Psoas muscle (tissue), 8 donors: Measurements from ENCODE around the gene FPR3. TPM values are rescaled to one million over a fixed set of nuclear protein-coding genes. Genes with fewer than 3 reads are reported as not detected.
A peak's percentile ranks its signal among the peaks of the same experiment; 100 is the strongest.

Experiments used
- ATAC-seq, 4 donors: fragments of 200-7000 bp; cut with Tn5 transposase; one replicate each; pipeline ENCODE4 v1.9.1; 2020; ENCODE audit warnings: moderate library complexity in 3 of 4, mild to moderate bottlenecking in 2 of 4
- DNase-seq, 2 donors: peaks; one replicate each; pipeline ENCODE4 v3.0.0-alpha.2; 2020
- H3K27ac ChIP-seq: fragments of 200-600 bp; one replicate; pipeline ENCODE4 v1.8.0; 2022
- H3K27me3 ChIP-seq, 3 donors: fragments of 200-600 bp in 1 of 3; one replicate each; pipeline versions ENCODE4 v1.6.1 to v1.8.0; 2013 to 2022; ENCODE audit warnings: low read length in 2 of 3, mild to moderate bottlenecking in 2 of 3, moderate library complexity in 1 of 3; ENCODE audit not compliant: insufficient read depth in 3 of 3
- H3K36me3 ChIP-seq, 2 donors: fragments of 200-600 bp in 1 of 2; one replicate each; pipeline versions ENCODE4 v1.6.1 to v1.8.0; 2013 to 2022; ENCODE audit warnings: low read depth in 1 of 2, mild to moderate bottlenecking in 1 of 2, moderate library complexity in 1 of 2; ENCODE audit not compliant: insufficient read depth in 1 of 2
- H3K4me1 ChIP-seq: fragments of 200-600 bp; one replicate; pipeline ENCODE4 v1.8.0; 2022
- H3K4me3 ChIP-seq: fragments of 200-600 bp; one replicate; pipeline ENCODE4 v1.8.0; 2022; ENCODE audit warnings: mild to moderate bottlenecking
- H3K9me3 ChIP-seq: fragments of 200-600 bp; one replicate; pipeline ENCODE4 v1.8.0; 2022
- WGBS, 3 donors: extraction: QIAGEN DNeasy Blood & Tissue Kit; methylation state at CpG; one replicate each; pipeline versions ENCODE4 v1.1.6 to v1.1.7; 2013; 5-methylcytosine and 5-hydroxymethylcytosine counted together
- intact Hi-C, 2 donors: fragments of 100-400 bp; cut with DNase I; formaldehyde crosslinking; loops; one replicate each; pipeline versions ENCODE4 v1.11.0 to v1.14.2; 2022
- polyA plus RNA-seq, 3 donors: library from polyadenylated mRNA; stranded (reverse); fragments of 200-250 nt; gene quantifications; one replicate each; pipeline ENCODE4 v1.2.3, GENCODE V29; 2013
- total RNA-seq, 4 donors: library from RNA; stranded (reverse); fragmentation: NEBNext Ultra II Directional in 2 of 4; extraction: Animal tissue kit (Norgen Biotek cat#: 25700) in 2 of 4; gene quantifications; one replicate each; pipeline versions ENCODE4 v1.2.1 to v1.2.4, GENCODE V29; 2021 to 2023
- TF ChIP-seq, protein P1 (sequence below): fragments of 200-600 bp; IDR thresholded peaks from one replicate; pipeline ENCODE4 v1.8.0; 2022; ENCODE audit warnings: antibody characterized with exemption
- donor health status: healthy with polysubstance abuse.
- donor health status: DM: no; HTN: no; CAD: no; lungs with moderate emphysema.
- donor health status: Bipolar disorder and iron deficiency.
- donor health status: healthy.
- donor health status: DM: yes; HTN: yes; CAD: no.
- donor health status: DM: no; HTN: no; CAD: no.
- donor health status: DM: no; HTN: no; CAD: no.
- donor health status: DM: yes; HTN: yes; CAD: no.

FPR3 gene
- total and polyA plus RNA-seq, 7 donors, result 0.27 to 2.3 (median 1.2) TPM

DNA sequence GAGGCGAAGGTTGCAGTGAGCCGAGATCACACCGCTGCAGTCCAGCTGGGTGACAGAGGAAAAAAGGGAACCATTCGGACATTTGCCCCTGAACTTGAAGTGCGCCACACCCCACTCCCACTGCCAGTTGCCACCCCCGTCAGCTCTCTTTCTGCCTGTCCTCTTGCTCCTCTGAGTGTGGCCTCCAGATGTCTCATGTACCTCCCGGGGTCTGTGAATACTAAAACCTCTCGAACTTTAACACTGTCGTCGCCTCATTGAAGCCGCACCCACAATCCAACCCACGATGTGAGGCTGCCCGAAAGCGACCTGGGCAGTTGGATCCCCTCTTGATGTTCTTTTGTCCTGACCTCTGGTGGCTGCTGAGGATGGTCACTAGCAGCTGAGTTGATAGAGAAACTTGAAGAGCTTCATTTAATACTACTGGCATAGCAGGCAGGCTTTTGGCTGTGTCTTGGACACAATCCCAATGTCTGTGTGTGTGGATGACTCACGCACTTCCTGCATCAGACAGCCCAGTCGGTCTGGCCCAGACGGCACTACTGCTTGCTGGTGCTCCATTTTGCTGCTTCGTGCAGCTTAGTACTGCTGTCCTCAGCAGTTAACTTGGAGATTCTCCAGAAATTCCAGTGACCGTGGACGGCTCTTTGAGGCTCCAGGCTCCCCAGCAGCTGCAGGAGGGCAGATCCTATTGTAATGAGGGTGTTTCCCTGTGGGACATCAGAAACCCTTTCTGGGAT, 4.2 kb downstream of the FPR3 start:
- Histone ChIP-seq H3K27me3 (peaks cover 0 to 3% (median 3%) of the 10 kb centered on the region in 3 donors), H3K36me3 (no peaks in the 10 kb centered on the region), H3K4me3 (no peak overlapping the region), H3K27ac (peak overlapping the region; percentile 41), H3K4me1 (no peaks in the 10 kb centered on the region), H3K9me3 (no peaks in the 10 kb centered on the region)
- WGBS, 3 donors, result 35 to 44% (median 40%) methylated on average over 20 of the region's 20 CpGs
- intact Hi-C loops, result no loop called here
- TF ChIP-seq, protein P1, sequence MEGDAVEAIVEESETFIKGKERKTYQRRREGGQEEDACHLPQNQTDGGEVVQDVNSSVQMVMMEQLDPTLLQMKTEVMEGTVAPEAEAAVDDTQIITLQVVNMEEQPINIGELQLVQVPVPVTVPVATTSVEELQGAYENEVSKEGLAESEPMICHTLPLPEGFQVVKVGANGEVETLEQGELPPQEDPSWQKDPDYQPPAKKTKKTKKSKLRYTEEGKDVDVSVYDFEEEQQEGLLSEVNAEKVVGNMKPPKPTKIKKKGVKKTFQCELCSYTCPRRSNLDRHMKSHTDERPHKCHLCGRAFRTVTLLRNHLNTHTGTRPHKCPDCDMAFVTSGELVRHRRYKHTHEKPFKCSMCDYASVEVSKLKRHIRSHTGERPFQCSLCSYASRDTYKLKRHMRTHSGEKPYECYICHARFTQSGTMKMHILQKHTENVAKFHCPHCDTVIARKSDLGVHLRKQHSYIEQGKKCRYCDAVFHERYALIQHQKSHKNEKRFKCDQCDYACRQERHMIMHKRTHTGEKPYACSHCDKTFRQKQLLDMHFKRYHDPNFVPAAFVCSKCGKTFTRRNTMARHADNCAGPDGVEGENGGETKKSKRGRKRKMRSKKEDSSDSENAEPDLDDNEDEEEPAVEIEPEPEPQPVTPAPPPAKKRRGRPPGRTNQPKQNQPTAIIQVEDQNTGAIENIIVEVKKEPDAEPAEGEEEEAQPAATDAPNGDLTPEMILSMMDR, result no peak
- peak; percentile 73 to 83 for DNase-seq
- ATAC-seq, result peak; percentile 57 to 86 (median 76)

DNA sequence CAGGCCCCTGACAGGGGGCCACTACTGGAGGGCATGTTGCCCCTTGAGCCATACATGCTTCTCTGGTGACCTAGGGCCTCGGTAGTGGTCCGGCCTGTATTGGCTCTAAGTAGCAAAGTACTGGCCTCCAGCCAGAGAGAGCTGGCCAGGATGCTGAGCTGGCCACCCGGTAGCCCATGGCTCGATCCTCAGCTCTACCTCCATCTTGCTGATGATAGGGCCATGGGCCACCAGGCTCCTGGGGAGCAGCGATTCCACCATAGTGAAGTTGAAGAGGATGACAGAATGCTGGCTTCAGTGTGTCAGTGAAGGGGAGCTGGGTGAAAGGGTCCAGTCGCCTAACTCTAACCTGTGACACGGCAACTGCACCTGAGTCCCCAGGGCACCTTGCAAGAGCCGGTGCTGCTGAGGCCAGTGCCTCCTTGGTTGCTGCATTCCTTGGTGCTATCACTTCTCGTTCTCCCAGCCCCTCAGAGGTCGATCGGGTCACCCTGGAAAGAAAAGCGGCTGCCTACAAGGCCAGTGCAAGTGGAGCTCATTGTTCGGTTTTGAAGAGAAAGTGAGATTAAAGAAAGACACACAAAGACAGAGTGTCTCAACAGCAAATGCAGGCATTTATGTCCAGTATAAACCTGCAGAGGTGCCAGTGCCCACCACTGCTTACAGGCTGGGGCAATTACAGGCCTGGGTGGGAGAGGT, 5.0 kb downstream of the FPR3 start:
- Histone ChIP-seq H3K9me3 (no peaks in the 10 kb centered on the region), H3K36me3 (no peaks in the 10 kb centered on the region), H3K27me3 (peaks cover 0 to 3% (median 3%) of the 10 kb centered on the region in 3 donors), H3K4me3 (no peak overlapping the region), H3K27ac (peak overlapping the region; percentile 41), H3K4me1 (no peaks in the 10 kb centered on the region)
- ATAC-seq (peak in 2 of 4 donors; percentile 8 to 27), DNase-seq (no peak)
- 67 to 77% (median 70%) methylated on average over 13 of the region's 13 CpGs for WGBS, 3 donors
- TF ChIP-seq, protein P1, result no peak
- intact Hi-C loops, result no loop called here

DNA sequence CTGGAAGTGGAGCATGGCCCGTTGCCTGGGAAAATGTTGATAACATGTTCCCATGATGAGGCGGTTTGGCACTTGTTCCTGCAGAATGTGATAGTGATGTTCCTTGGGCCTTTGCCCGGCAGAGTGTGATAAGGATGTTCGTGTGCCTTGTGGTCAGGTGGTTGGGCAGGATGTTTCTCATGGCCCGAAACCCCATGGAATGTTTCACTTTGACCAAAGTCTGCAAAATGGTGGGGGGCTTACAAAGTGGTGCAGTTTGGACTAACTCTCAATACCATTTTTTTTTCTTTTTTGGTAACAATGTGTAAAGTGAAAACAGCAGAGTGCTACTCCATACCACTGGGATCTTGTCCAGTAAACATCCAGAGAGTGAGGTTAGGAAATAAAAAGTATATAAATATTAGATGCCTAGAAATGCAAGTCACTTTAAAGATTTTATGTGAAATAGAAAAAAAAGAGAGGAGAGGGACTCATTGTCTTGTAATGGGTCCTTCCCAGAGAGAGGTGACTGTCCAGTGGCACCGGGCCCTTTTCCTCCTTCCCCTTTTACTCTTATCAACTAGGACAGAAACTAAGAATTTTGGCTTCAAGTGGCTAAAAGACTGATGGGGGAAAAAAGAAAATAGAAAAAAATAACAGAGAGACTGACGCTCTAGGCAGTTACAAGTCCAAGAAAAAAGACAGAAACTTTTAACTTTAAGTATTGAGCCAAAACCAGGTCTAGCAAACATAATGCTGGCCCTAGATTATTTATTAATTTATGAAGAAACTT, 5.7 kb downstream of the FPR3 start:
- WGBS, 3 donors, result 71 to 82% (median 74%) methylated on average over 7 of the region's 7 CpGs
- H3K9me3 ChIP-seq, result no peaks in the 10 kb centered on the region
- intact Hi-C loops, result no loop called here
- no peaks in the 10 kb centered on the region for H3K36me3 ChIP-seq
- peaks cover 0 to 3% (median 3%) of the 10 kb centered on the region in 3 donors for H3K27me3 ChIP-seq
- TF ChIP-seq, protein P1, result no peak
- H3K27ac ChIP-seq, result no peak overlapping the region
- H3K4me3 ChIP-seq, result no peak overlapping the region
- ATAC-seq (no peak), DNase-seq (no peak)
- no peaks in the 10 kb centered on the region for H3K4me1 ChIP-seq

DNA sequence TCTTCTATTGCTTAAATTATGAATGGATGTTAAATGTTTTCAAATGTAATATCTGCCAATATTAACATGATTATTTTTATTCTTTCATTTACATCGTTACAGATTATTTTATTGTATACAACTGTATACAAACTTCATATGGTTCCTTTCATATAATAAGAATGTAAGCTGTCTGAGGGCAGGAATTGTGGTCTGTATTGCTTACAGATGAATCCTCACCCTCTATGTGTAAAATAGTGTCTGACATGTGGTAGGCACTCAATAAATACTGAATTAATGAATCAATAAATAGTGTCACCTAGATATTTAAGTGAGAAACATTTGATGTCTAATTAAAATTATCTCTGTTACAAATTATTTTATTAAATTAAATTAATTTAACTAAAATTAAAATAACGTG, 7.8 kb downstream of the FPR3 start:
- H3K36me3 ChIP-seq, result no peaks in the 10 kb centered on the region
- ATAC-seq, result no peak
- no peaks in the 10 kb centered on the region for H3K9me3 ChIP-seq
- no peaks in the 10 kb centered on the region for H3K4me1 ChIP-seq
- intact Hi-C loops, result no loop called here
- no peak overlapping the region for H3K27ac ChIP-seq
- TF ChIP-seq, protein P1, result no peak
- H3K27me3 ChIP-seq, result no peaks in the 10 kb centered on the region
- WGBS, 3 donors, result 70 to 74% (median 70%) methylated on average over 2 of the region's 2 CpGs
- DNase-seq, result no peak
- H3K4me3 ChIP-seq, result no peak overlapping the region
